GM15510 (cell line): ENCODE measurements around the gene LINC00632.

Experiments
- POLR2A ChIP-seq: IDR thresholded peaks from 3 replicates; pipeline ENCODE4 v1.6.1; 2011; ENCODE audit warnings: borderline replicate concordance; ENCODE audit not compliant: insufficient read length; ENCODE audit errors: extremely low read depth

LINC00632 gene

DNA sequence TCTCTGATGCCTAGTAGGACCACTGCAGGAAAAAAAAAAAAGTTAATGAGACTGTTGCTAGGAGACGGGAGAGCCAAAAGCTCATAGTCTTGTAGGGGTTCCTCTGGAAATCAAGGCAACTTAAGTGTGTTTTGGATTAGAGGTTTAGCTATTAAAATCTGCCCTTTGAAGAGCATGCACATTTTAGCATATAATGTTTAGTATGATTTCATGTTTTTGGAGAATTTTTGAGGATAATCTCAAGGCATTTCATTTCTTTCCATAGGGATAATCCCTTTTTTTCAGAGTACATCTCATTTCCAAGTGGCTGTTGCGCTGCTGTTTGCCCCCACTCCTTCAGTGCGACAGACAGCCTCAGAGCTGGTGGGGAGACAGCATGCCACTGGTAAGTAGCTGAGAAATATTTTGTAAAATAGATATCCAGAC lies at the start of gene LINC00632:
Gene LINC00632, plus strand, starts transcription at position 339 of the 426 bp plus-strand sequence.
- no peak for TF ChIP-seq POLR2A

DNA sequence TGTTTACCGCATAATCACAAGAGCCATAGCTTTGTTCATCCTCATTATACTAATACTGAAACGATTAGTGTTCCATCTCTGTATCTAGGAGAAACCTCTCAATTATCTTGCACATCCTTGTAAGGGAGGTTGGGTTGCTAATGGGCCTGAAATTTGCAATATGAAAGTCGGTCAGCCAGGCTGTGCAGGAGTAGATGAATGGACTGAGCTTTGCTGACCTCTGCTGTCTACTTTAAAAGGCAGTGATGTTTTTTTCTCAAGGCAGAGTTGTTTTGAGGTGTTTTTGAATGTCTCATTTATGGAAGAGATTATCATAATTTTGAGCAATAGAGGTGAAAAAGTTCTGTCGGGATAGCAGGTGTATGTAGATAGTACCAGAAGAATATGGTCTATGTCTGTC lies 47.9 kb upstream of the LINC00632 start:
- TF ChIP-seq POLR2A: no peak

DNA sequence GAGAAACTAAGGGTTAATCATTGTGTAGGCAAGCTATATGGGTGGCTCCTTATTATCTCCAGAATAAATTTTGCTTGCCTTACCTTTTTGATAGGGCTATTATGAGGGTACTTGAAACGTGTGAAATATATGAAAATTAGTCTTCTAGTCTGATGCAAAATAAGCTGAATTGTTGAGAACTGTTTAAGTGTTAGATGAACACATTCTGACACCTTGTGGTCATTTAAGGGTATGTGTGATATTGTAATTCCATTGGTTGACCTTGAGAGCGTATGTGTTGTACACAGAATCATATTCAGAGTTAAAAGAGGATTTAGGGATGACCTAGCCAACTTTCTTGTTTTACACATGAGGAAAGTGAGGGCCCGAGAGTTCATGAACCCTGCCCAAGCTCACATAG lies 44.6 kb upstream of the LINC00632 start:
- no peak for TF ChIP-seq POLR2A

DNA sequence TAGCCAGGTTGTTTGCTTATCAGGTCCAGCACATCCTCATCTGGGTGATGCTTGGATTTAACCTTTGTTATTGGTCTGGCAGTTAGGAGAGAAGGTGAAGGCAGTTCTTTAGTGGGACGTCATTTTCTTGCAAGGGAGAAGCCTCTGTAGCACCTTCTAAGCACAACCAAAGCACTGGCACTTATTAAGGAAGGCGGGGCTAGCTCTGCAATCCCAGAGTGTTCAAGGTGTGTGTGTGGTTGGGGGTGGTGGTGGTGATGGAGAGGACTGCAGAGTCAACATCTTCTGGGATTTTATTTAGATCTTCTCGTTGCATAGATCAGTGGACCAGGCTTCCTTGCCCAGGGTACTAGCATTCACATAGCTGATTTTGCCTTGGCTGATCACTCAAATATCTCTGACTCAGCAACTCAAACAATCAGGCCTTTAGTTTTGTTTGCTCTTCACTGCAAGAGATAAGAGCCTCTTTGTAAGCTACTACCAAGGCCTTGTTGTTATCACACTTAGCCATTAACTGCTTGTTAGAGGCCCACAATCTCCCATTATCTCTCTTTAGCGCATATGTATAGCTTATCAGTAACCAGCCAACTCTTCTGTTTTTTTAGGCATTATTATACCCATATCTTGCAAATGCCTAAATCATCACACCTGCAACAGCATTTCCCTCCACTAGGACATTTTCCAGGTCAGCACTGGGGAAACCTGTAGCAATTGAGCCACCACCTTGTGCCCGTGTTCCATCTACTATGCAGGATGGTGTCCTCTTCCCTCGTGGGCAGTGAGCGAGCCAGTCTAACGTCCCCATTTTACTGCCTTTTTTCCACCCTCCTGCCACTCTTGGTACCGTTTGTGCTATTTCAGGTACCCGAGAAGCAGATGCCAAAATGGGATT lies 36.5 kb upstream of the LINC00632 start:
- TF ChIP-seq POLR2A: no peak

DNA sequence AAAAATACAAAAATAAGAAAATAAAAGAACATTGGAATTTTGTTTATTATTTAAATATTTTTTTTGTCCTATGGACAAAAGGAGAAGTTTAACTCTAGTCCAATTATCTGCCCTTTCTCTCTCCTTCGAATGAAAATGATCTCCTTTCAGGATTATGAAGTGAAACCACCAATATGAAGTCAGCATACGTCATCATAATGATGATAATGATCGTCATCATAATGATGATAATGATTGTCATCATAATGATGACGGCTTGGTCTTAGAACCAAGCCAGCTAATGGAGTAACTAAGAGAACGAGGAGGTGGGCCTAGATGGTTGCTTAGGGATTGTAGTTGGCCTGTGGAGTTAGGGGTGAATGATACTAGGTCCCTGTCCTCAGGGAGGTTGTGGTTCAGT lies 21.9 kb upstream of the LINC00632 start:
- no peak for TF ChIP-seq POLR2A

DNA sequence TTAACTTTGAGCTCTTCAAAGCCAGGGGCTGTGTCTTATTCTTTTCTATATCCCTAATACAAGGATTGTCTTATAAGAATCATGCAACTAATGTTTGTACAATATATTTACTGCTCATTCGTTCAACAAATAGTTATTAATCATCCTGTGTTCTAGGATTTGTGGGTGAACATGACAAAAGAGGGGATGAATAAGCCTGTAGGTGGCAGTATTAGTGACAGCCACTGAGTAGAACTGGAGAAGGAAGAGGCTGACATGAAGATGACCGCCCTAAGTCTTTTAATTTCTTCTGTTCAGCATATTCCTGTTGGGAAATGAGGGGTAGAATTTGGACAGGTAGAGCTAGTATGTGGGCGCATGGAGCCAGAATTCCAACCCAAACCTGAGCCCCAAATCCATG lies 11.9 kb upstream of the LINC00632 start:
- no peak for TF ChIP-seq POLR2A

DNA sequence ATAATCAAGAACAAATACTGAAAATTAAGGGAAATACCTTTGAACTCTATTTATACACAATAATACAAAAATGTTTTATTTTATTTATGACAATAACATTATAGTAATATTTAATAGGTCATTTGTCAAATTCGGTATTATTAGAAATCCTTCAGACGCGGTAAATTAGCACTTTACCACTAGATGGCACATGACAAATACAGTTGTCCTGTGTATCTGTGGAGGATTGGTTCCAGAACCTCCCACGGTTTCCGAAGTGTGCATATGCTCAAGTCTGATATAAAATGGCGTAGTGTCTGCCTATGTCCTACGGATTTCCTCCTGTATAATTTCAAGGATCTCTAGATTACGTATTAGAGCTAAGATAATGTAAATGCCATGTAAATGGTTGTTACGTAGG lies 8.1 kb upstream of the LINC00632 start:
- TF ChIP-seq POLR2A: no peak

DNA sequence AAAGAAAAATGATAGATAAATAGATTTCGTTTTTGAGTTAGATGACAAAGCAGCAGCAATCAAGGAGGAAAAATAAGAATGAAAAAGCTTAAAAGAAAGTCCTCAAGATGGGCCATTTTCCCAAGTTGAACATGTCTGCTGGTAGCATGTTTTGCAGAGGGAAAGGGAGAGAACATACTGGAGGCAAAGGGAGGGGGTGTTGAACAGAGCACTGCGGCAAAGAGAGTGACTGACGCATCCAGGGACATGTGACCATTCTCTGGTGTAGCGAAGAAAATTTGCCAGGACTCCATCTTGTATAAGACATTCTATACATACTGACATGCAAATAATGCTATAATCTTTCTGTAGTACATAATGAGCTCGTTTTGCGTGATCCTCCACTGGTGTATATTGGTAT lies 1.2 kb downstream of the LINC00632 start:
- no peak for TF ChIP-seq POLR2A

DNA sequence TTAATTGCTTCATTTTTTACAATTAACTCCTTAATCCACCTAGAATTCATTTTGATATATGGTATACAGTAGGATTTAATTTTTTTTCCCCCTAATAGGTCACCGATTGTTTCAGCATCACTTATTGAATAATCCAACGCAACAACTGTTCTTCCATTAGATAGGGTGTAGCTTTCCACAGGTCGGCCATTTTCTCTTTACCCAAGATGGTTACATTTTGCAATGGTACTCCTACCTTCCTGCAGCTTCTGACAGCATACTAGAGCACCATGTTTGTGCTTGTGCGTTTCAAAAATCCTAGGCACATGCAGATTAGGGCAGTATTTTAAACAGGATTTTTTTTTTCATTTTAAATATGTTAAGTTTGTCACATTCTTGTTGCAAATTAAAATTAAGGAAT lies 2.3 kb downstream of the LINC00632 start:
- TF ChIP-seq POLR2A: no peak

DNA sequence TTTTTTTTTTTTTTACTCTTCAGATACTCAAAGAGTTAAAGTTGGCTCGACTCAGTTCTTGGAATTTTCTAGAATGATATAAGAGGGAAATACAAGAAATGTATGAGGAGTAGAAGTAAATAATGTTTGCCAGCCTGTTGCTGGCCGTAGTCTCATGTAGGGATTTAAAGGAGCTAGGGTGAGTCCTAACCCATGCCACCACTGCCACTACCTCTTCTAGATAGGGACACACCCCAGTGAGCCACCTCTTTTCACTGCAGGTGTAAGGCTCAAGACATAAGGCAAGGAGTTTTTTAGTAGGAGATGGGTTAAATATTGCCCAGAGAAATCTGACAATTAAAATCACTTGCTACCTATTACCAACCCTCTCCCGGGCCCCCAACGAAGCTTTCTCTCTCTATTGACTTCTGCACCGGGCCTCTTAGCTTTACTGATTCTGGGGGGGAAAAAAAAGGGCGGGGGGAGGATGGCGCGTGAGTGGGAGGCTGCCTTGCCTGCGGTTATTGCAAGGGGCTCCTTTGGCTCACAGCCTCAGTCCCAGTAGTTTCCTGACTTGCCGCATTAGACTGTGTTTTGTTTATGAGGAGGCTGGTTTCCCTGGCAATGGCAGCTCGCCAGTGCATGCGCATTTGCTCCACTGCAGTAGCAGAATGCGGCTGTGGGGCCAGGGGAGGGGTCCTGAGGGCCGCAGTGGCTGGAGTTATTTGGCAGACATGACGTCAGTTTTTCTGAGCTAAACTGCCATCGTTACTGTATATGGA lies 3.0 kb downstream of the LINC00632 start:
- TF ChIP-seq POLR2A: no peak

DNA sequence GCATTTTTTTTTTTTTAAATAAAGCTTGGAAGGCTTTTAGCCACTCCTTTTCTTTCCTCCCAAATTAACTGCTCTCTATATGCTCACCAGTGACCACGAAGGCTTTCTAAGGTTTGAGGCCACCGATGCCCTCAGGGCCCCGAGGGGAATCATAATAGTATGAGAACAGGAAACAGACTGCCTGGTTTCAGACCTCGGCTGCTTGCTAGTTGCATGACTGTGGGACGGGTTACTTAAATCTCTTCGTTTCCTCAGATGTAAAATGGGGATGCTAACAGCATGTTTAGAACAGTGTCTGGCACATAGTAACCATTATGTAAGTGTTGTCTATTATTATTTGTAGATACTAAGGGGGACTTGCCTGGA lies 3.6 kb downstream of the LINC00632 start:
- TF ChIP-seq POLR2A: no peak

DNA sequence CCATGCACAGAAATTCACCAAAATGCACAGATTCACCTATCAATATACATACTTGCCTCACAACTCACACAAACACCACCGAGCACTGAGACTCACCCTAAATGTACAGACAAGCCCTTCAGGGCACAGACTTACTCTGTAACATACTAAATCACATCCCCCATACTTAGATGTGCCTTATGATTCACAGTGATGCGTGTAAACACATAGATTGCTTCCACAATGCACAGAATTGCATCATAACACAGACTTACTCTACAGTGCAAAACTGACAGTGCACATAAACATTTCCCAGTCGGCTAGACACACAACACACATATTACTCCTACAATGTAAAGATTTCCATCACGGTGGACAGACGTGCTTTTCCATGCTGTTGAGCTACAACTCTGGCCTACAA lies 6.2 kb downstream of the LINC00632 start:
- TF ChIP-seq POLR2A: no peak

DNA sequence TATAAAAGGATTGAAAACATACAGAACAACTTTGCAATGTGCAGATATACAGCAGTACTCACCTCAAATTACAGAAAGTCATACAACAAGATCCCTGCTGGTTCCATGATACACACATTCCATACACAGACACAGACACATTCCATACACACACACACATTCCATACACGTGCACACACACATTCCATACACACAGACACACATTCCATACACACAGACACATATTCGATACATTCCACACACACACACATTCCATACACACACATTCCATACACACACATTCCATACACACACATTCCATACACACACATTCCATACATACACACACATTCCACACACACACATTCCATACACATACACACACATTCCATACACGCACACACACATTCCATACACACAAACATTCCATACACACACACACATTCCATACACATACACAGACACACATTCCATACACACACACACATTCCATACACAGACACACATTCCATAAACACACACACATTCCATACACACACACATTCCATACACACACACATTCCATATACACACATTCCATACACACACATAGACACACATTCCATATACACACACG lies 13.7 kb downstream of the LINC00632 start:
- TF ChIP-seq POLR2A: no peak

DNA sequence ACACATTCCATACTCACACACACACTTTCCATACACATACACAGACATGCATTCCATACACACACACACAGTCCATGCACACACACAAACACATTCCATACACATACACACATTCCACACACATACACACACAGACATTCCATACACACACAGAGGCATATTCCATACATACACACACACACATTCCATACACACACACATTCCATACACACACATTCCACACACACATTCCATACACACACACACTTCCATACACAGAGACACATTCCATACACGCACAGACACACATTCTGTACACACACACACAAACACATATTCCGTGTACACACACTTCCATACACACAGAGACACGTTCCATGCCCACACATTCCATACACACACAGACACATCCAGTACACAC lies 14.8 kb downstream of the LINC00632 start:
- no peak for TF ChIP-seq POLR2A

DNA sequence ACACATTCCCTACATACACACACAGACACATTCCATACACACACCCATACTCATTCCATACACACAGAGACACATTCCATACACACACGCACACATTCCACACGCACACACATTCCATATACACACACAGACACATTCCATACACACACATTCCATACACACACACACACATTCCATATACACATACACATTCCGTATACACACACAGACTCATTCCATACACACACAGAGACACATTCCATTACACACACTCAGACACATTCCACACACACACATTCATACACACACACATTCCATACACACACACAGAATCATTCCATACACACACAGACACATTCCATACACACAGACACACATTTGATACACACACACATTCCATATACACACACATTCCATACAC lies 15.2 kb downstream of the LINC00632 start:
- no peak for TF ChIP-seq POLR2A
